NT2/D1 (cell line): Measurements from ENCODE around the gene UBAC1.

ENCODE experiments used
- SUZ12 ChIP-seq: IDR thresholded peaks from 2 replicates; pipeline ENCODE4 v1.6.1; 2011; ENCODE audit not compliant: insufficient read length, insufficient read depth; ENCODE audit errors: extremely low read depth
- YY1 ChIP-seq: IDR thresholded peaks from 2 replicates; pipeline ENCODE4 v1.6.1; 2011; ENCODE audit not compliant: insufficient read length, insufficient read depth
- ZNF274 ChIP-seq: IDR thresholded peaks from 2 replicates; pipeline ENCODE4 v1.6.1; 2011; ENCODE audit warnings: mild to moderate bottlenecking, low read depth, low read length

DNA sequence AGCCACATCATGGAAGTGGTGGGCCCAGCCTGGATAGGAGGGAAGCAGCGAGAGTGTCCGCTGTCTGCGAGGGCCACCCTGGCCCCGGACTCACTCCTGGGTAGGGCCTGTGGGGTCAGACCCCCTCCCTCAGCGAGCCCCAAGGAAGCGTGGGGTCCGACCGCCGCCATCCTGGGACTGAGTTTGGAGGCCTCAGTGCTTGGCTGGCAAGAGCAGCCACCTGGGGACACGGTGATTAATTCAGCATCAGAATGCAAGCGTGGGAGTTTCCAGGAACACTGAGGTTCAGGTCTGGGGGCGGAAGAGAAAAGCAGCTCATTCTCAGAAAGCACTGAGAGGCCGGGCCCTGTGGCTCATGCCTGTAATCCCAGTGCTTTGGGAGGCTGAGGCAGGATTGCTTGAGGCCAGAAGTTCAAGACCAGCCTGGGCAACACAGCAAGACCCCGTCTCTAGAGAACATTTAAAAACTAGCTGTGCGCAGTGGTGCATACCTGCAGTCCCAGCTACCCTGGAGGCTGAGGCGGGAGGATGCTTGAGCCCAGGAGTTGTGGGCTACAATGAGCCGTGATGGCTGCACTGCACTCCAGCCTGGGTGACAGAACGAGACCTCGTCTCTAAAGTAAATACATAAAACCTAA lies 35.6 kb downstream of the UBAC1 start:
- TF ChIP-seq ZNF274 (no peak), SUZ12 (no peak), YY1 (no peak)
